HG02678 (cell line): ENCODE results near the gene OFD1.

Experiments used
- ATAC-seq: cut with Tn5 transposase; IDR thresholded peaks from one replicate; pipeline ENCODE4 v1.9.1; 2021; ENCODE audit warnings: mild to moderate bottlenecking, moderate library complexity; ENCODE audit not compliant: unreplicated experiment

The OFD1 gene

GRCh38 chrX:13790206-13791131 is 55.9 kb downstream of the OFD1 start:
- no peak for ATAC-seq

GRCh38 chrX:13791145-13791544 is 56.6 kb downstream of the OFD1 start:
- no peak for ATAC-seq

- no peak for ATAC-seq
Measured at GRCh38 chrX:13791559-13791958, 57.0 kb downstream of the OFD1 start.

- no peak for ATAC-seq
Measured at GRCh38 chrX:13793897-13794296, 59.3 kb downstream of the OFD1 start.

- no peak for ATAC-seq
Measured at GRCh38 chrX:13794417-13794816, 59.9 kb downstream of the OFD1 start.

GRCh38 chrX:13797512-13797911 is 63.0 kb downstream of the OFD1 start:
- ATAC-seq = no peak

- no peak for ATAC-seq
Measured at GRCh38 chrX:13798184-13798583, 63.6 kb downstream of the OFD1 start.

- no peak for ATAC-seq
Measured at GRCh38 chrX:13803116-13803515, 68.6 kb downstream of the OFD1 start.

- ATAC-seq = no peak
Measured at GRCh38 chrX:13805241-13805640, 70.7 kb downstream of the OFD1 start.

GRCh38 chrX:13808293-13808692 is 73.7 kb downstream of the OFD1 start:
- ATAC-seq = no peak

GRCh38 chrX:13808865-13809264 is 74.3 kb downstream of the OFD1 start:
- ATAC-seq = no peak

GRCh38 chrX:13815664-13816063 is 81.1 kb downstream of the OFD1 start:
- no peak for ATAC-seq

- ATAC-seq = no peak
Measured at GRCh38 chrX:13816176-13816575, 81.6 kb downstream of the OFD1 start.

- ATAC-seq = no peak
Measured at GRCh38 chrX:13816643-13817627, 82.4 kb downstream of the OFD1 start, which contains the start of gene GPM6B. Gene GPM6B (minus strand): TSS chrX:13817093. CDS start chrX:13816904, 189 bp downstream.
